Measurements from ENCODE around the gene SPANXN5. TPM values are rescaled to one million over a fixed set of nuclear protein-coding genes. Genes with fewer than 3 reads are reported as not detected.
"Not testable (repeated sequence)": the region's sequence is repeated elsewhere in the genome, so short reads cannot be mapped to it uniquely, and the experiment has no call there.

The SPANXN5 gene, protein sequence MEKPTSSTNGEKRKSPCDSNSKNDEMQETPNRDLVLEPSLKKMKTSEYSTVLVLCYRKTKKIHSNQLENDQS
- not detected for polyA plus RNA-seq (ENCODE audit: insufficient read length)

DNA sequence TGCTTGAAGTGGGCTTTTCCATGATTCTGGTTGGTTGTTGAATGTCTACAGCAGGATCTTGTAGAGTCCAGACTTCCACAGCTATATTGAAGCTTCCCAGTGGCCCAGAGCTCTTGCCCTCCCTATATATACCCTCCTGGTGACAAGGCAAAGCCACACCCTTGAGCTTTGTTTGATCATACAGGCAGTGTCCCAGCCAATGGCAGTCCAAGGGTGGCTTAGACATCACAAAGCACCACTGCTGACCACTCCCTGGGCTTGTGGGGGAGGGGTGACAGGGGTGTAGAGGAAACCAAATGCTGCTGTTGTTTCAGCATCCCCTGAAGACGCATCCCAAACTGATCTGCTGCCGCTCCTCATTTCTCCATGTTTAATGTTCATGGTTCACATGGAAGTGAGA lies at the start of gene SPANXN5:
SPANXN5 (minus strand) TSS at position 101 of the 400 bp plus-strand sequence; CDS start at position 22, 79 bp downstream.
- not testable (repeated sequence) for DNase-seq (ENCODE audit: low read depth)

DNA sequence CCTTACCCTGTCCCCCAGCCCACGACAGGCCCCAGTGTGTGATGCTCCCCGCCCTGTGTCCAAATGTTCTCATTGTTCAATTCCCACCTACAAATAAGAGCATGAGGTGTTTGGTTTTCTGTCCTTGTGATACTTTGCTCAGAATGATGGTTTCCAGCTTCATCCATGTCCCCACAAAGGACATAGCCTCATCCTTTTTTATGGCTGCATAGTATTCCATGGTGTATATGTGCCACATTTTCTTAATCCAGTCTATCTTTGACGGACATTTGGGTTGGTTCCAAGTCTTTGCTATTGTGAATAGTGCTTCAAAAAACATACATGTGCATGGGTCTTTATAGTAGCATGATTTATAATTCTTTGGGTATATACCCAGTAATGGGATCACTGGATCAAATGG lies 46.4 kb upstream of the SPANXN5 start:
- DNase-seq (ENCODE audit: low read depth), result not testable (repeated sequence)

DNA sequence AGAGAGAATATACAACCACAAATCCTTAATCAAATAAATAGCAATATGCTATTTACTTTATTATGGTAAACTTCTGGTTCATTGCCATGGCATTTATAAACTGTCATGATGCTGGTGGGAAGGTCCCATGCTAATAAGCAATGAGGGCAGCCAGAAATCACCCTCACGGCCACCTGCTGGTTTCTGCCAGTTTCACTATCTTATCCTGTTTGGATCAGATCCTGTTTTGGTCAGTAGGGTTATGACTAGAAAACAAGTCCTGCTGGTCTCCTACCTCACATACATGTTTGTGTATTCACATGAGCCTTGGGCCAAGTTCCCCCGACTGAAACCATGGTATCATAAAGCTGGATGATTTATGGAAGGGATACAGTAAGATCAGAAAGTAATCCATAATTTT lies 41.9 kb upstream of the SPANXN5 start:
- no peak for DNase-seq (ENCODE audit: low read depth)

DNA sequence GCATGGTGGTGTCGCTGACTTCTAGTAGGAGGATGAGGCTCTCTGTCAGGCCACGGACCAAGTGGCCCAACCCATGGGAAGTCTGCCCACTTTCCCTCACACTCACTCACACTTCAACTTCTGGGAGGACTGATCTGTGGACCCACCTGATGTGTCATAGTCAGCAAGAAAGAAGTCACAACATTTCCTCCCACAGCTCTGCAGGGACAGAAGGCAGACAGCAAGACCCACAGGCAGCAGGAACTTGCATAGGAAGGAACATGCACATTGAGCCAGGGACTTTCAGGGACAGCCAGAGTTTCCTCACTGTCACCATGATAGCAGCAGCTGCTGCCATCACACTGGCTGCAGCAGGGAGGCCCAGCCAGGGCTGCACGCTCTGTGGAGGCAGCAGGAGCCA lies 33.3 kb upstream of the SPANXN5 start:
- no peak for DNase-seq (ENCODE audit: low read depth)

DNA sequence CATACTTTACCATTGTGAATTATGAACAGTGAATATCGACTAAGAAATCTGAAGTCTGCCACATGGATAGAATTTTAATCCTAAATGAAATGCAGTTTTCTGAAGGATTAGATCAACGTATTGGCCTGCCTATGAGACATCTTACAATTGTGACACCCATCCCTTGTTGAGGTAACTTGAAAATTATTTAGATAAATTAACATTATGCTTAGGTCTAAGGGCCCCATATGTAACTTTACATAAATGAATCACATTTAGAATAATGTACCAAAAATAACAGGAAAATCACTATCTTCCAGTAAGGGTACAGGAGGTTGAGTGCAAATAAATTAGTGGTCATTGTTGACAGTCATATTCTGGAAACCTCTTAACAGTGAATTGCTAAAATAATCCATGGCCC lies 27.4 kb upstream of the SPANXN5 start:
- DNase-seq (ENCODE audit: low read depth), result no peak

DNA sequence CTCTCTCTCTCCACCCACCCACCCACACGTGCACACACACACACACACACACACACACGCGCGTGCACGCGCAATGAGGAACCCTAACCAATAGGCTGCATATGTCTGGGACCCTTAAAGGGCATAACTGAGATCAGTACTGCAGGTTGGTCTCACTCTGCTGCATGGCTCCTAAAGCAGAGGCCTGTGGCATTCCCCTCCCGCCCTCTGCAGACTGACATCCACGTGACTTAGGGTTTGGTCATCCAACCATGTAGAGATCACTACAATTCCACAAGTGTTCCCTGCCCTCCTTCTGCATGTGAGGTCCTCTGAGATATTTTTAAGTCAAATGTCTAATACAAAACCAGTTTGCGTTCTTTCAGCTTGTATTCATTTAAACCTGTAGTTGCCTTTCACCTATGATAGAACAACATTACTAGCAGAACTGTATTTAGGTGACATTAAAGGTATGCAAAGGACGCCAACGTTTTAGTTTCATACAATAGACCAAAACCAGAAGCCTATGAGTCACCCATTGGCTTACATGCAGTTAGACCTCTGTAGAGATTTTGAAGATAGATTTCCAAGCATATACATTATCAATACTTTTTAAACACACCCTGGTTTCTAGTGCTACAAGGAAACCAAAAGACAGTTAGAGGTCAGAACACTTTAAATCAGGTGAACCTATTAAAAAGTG lies 24.0 kb upstream of the SPANXN5 start:
- no peak for DNase-seq (ENCODE audit: low read depth)

DNA sequence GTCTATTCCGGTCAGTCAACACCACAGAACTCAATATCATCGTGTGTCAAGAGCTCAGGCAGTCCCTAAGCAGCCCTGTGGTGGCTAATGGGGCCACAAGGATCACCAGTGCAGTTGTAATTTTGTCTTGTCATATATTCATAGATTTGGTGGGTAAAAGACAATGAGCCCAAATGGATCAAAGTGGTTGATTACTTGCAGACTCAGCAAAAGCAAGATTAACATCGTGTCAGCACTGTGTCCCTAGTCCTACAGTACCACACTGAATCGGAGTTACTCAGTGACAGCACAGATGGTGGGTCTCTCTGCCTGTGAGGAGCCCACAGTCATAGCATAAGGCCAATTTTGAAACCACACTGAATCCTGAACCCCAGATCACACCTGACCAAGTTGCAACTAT lies 22.6 kb upstream of the SPANXN5 start:
- DNase-seq (ENCODE audit: low read depth), result no peak

DNA sequence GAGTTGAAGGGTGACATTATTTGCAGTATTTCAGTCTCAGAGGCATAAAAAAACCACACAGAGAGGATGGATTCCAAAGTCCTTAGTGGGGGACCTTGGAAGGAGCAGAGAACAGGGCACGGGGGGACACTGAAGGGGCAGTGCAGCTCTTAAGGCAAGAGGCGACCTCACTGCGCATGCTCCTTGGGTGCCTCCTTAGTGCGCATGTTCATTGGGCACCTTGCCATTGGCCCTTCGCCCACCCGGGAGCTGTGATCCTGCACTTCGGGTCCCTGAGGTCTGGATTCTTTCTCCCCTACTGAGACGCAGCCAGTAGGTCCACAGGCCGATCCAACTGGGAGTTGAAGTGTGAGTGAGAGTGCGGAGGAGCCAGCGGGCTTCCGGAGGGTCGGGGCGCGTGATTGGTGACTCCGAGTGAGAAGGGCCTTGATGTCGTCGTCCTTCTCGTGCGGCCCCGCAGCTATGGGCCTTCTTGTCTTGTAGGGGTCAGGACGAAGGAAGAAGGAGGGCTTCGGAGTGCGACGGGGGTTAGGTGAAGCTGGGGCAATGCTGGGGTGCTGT lies 13.9 kb upstream of the SPANXN5 start, which contains the start of gene XAGE5:
XAGE5 (plus strand) TSS at position 223 of the 561 bp plus-strand sequence. CDS start 1,280 bp downstream, outside the sequence.
- DNase-seq (ENCODE audit: low read depth), result no peak

DNA sequence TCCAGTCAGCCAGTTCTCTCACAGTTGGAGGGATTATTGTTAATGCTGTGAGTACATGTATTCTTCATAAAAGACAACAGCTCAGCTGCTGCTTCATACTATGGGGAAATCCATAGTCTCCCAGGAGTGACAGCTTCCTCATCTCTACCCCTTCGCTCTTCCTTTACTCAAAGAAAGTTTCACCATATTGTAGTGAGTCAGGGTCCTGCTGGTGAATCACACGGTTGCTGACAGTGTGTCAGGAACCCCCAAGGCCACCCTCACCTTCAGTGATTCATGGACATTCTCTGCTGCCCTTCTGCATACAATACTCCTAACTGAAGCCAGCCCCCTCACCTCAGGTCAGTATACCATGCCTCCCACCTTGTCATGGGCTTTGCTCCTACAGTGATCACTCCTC lies 7.6 kb upstream of the SPANXN5 start:
- not testable (repeated sequence) for DNase-seq (ENCODE audit: low read depth)

DNA sequence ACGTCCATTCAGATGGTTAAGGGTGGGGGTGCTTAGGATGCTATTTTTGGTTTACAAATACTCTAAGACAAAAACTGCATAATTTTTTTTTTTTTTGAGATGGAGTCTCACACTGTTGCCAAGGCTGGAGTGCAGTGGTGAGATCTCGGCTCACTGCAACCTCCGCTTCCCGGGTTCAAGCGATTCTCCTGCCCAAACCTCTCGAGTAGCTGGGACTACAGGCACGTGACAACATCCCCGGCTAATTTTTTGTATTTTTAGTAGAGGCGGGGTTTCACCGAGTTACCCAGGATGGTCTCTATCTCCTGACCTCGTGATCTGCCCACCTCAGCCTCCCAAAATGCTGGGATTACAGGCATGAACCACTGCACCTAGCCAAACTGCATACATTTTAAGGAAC lies 23.7 kb downstream of the SPANXN5 start:
- DNase-seq (ENCODE audit: low read depth), result not testable (repeated sequence)

DNA sequence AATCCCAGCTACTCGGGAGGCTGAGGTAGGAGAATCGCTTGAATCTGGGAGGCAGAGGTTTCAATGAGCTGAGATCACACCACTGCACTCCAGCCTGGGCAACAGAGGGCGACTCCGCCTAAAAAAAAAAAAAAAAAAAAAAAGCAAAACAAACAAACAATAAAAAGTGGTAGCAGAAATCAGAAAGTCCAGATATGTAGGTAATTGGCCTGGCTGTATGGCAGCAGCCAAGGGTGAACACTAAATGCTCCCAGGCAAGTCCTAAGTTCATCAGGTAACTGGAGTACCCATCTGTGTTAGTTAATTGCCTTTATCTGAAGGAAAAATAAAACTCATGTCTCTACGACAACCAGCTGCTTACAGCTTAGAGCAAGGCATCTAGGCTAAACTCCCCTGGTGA lies 31.2 kb downstream of the SPANXN5 start:
- DNase-seq (ENCODE audit: low read depth), result not testable (repeated sequence)

DNA sequence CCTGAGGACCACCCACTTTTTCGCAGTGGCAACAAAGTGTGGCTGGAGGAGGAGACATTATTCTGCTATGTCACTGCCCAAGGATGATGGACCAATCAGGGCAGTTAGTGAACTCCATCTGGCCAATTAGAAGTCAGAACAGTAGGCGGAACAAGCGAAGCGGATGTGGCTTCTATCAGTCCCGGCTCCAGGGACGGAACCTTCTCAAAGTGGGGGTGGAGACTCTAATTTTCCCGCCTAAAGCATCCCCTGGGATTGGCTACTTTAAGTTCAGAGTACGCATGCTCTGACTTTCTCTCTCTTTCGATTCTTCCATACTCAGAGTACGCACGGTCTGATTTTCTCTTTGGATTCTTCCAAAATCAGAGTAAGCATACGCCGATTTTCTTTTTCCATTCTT lies 46.3 kb downstream of the SPANXN5 start, which contains the start of gene SSX2B:
SSX2B (plus strand) TSS at position 301 of the 400 bp plus-strand sequence. CDS start 1,429 bp downstream, outside the sequence.
- DNase-seq (ENCODE audit: low read depth), result not testable (repeated sequence)

Other genes with a start within 250 kb of the SPANXN5 start
- not detected for gene SSX7, start 142.5 kb downstream of the SPANXN5 start, polyA plus RNA-seq (ENCODE audit: insufficient read length)
- gene SSX2, start 90.2 kb downstream of the SPANXN5 start, polyA plus RNA-seq (ENCODE audit: insufficient read length), result not detected
- not detected for gene SSX2B, start 46.2 kb downstream of the SPANXN5 start, polyA plus RNA-seq (ENCODE audit: insufficient read length)
- gene XAGE5, start 13.9 kb upstream of the SPANXN5 start, polyA plus RNA-seq (ENCODE audit: insufficient read length), result not detected
- gene XAGE3, start 70.7 kb upstream of the SPANXN5 start, polyA plus RNA-seq (ENCODE audit: insufficient read length), result not detected
- 21.5 TPM for gene FAM156B, start 99.9 kb upstream of the SPANXN5 start, polyA plus RNA-seq (ENCODE audit: insufficient read length)
- 23.4 TPM for gene FAM156A, start 161.1 kb upstream of the SPANXN5 start, polyA plus RNA-seq (ENCODE audit: insufficient read length)

Data from forelimb muscle (tissue), 1 donor.